GM21515 (cell line): Measurements from ENCODE around the gene INPP5A.

Source experiments
- ATAC-seq: cut with Tn5 transposase; IDR thresholded peaks from one replicate; pipeline ENCODE4 v1.9.1; 2021; ENCODE audit not compliant: unreplicated experiment

INPP5A gene

DNA sequence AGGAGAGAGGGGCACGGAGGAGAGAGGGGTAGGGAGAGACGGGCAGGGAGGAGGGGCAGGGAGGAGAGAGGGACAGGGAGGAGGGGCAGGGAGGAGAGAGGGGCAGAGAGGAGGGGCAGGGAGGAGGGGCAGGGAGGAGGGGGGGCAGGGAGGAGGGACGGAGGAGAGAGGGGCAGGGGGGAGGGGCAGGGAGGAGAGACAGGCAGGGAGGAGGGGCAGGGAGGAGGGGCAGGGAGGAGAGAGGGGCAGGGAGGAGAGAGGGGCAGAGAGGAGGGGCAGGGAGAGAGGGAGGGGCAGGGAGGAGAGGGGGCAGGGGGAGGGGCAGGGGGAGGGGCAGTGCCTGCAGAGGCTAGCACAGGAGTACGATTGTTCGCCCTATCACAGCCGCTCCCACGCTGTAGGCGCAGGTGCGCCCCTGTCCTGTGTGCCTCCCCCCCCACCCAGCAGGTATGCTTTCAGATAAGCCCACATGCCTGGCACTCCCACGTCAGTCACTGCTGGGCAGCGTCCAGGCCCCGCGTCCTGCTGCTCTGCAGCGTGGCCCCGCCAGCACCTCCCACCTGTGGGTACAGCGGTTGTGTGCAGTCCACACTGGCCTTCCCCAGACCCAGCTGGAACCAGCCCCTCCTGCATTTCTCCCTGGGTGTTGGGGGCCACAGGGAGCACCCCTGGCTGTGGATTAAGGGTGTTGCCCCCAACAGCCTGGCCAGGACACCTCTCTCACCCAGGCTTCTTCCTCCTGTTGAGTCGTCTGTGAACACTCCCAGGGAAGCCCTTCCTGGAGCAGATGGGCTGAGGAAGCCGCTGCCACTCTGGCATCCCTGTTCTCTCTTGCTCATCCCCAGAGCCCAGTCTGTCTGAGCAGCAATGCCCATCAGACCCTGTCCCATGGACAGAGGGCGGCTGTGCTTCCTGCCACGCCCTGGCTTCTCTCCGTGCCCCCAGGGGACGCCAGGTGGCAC is 237.6 kb downstream of the INPP5A start:
- no peak for ATAC-seq

DNA sequence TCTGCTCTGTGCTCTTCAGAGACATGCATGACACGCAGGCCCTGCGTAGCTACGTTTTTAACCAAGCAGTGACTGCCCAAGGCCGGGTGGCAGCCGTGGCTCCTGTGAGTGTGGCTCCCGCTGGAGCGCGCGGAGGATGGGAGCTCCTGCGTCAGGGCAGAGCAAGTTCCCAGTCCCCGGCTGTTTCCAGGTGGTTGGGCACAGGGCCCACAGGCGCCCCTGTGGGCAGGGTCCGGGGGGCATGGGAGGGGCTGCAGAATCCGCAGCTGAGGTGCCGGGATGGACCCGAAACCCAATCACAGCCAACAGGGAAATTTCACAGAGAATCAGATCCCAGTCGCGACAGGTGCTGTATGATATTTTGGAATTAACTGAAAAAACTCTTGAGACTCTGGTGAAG is 238.6 kb downstream of the INPP5A start:
- no peak for ATAC-seq

DNA sequence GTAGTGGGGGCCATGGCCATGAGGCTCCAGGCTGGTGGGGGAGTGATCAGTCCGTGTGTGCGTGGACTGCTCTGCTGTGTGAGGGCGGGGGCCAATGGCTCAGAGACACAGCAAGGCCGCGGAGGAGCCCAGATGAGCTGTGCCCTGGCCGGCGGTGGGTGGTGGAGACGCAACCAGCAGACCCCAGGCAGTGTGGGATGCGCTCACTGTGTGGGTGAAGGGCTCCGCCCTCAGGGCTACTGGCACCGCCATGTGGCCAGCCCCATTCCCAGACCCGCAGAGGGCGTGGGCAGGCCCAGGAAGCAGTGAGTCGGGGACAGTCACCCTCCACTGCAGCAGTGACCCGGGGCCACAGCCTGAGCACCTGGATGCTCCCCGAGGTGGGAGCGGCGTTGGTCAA is 239.2 kb downstream of the INPP5A start:
- no peak for ATAC-seq

DNA sequence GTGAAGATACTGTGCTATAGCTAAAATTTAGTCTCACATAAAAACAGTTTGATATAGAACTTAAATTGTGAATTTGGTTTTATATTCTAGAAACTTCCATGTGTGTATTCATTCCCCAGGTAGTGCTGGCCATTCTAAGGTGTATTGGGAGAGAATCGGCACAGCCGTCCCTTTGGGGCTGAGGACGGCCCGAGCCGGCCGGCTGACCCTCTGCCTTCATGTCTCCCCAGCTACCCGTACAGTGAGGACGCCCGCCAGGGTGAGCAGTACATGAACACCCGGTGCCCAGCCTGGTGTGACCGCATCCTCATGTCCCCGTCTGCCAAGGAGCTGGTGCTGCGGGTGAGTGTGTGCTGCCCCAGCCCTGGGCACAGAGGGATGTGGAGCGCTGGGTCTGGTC is 239.9 kb downstream of the INPP5A start:
- no peak for ATAC-seq

DNA sequence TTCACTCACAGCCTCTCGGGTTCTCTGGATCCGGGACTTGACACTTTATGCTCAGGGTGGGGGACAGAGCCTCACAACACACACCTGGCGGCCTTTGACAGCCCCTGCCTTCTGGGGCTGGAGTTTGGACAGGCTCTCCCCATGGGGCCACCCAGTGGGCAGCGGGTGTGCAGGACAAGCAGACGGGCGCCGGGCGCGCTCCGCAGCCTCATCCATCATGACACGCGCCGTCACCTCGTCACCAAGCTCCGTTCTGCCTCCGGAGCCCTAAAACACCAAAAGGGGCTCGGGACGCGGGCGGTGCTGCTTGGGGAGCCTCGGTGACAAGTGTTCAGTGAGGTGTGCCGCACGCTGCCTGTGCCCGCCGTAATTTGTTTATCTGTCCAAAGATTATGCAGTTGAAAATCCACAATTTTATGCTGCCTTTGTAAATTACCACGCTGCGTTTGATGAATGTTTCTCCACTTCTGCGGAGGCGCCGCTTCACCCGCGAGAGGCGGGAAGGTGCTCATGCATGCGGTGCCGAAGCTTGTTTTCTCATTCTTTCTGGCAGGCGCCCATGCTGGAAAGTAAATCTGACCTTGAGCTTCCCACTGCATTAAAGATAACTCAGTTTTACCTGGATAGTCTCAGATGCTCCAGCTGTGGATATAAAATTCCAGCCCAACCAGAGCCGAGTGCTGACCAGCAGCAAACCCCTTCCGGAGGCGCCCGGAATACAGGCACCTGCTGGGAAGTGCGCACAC is 242.1 kb downstream of the INPP5A start:
- no peak for ATAC-seq

DNA sequence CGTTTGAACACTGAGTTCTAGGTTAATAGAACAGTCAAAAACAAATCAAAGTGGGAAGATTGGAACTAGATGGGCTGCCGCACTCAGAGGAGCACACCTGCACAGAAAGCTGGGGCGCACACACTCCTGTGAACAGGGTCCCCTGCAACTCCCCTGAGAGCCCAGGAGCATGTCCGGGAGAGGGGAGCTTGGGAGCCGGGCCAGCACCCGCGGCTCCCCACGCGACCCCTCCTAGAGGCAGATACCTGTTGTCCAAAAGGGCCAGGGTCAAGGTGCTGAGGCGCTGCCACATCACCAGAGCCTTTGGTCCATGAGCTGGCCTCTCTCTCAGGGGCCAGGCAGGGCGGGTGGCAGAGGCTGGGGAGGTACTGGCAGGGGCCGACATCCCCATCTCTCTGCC is 242.8 kb downstream of the INPP5A start:
- ATAC-seq, result no peak

DNA sequence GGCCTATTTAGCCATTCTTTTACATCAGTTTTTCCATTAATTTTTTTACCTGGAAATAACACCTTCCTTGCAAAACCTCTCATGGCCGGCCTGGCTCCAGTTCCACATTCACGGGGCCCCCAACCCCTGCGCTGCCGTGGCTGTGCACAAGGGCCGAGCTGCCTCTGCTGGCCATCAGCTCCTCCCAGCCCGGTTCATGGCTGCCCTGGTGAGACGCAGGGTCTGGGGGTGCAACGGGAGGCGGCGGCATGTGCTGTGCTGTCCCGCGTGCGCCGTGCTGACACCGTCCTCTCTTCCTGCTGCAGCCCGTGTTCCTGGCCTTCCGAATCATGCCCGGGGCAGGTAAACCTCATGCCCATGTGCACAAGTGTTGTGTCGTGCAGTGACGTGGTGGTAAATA is 244.0 kb downstream of the INPP5A start:
- ATAC-seq, result no peak

DNA sequence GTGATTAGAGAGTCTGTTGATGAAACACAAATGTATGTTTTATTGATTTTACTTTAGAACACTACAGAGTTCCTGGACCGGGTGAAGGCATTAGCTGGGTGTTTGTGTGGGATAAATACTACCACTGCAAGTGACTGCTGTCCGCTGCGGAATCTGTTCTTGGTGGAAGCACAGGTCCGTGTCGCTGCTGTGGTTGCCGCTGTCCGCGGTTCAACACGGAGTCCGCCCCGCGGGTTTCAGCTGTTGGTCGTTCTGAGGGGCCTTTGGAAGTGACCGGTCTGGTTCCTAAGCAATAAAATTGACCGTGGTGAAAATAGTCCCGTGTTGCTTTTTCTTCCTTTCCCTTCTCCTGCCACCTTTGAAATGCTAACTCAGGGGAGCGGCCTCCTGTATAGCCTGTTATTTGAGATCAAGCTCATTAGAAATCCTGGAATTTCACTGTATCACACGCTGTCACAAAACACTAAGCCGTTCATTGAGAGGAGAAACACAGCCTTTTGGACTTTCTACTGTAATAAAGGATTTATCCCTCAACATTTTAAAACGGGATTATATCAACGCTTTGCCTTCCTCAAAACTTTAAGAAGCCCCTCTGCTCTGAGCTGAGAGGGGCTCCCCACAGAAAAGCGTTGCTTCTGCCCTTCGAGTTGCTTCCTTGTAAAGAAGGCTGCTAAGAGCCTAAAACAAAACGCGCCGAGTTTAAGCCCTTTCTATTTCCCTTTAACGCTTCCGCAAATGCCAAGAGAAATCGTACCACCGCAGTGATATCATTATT is 245.8 kb downstream of the INPP5A start:
- no peak for ATAC-seq

DNA sequence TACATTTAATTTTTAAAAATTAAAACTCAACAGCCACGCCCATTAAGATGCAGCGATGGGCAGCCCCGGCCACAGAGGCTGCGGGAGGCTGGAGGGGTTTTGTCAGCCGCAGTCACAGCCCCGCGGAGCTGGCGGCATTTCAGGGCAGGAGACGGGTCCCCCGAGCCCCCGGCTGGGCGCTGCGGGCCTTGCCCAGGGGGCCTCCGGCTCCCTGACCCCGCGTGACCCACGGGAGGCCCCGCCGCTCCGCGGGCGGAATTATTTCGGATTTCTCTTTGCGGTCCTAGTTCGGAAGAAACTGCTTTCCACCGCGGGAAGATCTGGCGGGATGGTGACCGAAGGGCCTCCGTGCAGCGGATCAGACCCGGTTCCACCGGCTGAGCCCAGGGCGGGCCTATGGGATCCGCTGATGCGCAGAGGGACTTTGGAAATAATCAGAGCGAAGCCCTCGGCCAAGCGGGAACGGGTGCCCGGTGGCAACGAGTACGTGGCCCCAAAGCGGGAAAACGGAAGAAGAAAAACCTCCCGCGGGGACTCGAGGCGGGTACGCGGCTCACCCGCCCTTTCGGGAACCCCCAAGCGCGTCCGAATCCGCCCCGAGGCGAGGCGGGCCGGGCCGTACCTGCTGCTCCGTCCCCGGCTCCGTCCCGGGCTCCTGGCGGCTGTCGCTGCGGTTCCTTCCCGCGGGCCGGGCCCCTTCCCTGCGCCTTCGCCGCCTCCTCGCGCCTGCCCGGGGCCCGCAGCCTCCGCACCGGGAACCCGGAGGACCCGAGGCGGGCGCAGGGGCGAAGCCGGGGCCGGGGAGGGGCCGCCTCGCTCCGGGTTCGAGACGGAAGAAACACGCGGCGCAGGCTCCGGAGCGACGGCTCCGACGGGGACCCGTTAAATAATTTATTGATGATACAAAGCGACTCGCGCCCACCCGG is 246.6 kb downstream of the INPP5A start:
- no peak for ATAC-seq

DNA sequence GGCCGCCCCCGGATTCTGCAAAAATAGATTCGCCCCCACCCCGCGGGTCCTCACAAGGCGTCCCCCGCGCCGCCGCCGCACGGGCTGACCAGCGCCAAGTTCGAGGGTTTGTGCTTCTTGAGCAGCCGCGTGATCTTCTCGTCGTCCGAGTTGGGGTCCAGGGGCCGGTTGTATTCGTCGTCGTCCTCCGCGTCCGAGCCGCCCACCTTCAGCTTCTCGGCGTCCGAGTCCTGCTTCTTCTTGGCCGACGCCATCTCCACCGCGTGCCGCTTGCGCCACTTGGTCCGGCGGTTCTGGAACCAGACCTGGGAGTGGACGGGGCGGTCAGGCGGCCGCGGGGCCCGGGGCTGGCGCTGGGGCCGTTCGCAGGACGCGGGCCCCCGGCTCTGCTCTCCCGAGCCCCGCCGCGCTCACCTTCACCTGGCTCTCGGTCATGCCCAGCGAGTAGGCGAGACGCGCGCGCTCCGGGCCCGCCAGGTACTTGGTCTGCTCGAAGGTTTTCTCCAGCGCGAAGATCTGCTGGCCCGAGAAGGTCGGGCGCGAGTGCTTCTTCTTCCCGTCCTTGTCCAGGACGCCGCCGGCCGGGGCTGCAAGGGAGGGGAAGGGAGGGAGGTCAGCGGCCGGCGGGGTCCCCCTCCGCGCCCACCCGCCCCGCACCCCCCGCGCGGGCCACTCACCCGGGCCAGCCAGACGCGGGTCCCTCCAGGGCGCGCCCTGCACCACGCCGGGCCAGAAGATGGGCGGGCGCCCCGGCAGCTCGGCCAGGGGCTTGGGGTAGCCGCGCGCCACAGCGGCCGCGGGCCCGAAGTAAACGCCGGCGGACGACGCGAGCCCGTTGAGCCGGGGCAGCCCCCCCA is 247.5 kb downstream of the INPP5A start:
- no peak for ATAC-seq

DNA sequence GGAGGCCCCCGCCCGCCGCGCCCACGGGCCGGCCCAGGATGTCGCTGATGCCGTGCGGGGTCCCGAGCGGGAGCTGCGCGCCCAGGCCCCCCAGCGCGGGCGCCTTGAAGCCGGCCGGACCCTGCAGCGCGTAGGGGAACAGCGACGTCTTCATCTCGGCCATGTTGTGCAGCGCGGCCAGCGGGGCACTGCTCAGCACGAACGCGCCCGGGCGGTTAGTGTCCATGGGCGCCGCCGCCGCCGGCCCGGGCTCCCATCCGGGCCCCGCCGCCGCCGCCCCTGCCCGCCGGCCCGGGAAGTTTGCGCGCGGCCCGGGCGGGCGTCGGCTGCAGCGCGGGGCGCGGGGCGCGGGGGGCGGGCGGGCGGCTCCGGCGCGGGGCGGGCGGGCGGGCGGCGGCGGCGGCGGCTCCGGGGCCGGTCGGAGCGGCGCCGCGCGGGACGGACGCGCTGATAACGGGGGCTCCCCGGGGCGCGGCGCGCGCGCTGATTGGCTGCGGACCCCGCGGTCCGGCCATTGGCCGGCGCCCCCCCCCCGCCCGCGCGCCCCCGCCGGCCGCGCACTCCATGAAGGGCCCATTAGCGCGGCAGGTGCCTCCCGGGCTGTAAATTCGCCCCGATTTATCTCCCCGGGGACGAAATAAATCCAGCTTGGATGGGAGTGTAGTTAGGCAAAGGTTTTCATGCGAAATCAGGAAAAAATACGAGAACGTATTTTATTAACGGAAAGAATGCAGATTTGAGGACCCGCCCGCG is 248.3 kb downstream of the INPP5A start, which contains the start of gene NKX6-2:
Gene NKX6-2, minus strand, starts transcription at position 425 of the 753 bp plus-strand sequence. Its CDS starts 199 bp downstream, at position 226.
- no peak for ATAC-seq

DNA sequence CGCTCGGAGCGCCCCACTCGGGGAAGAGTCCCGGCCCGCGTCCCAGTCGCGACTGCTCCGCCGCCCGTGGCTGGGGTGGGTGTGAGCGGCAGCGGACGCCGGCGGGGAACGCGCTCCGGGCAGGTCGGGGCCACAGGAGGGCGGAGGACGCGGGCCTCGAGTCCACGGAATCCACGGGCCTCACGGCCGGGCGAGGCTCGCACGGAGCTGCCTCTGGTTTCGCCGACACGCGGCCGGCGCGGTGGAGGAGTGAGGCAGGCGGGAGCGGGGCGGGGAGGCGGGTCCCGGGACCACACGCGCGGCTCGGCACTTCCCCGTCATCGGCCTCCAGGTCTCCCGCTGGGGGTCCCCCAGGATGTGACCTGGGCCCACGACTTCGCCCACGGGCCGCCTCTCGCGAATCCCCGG is 248.9 kb downstream of the INPP5A start:
- ATAC-seq, result no peak

DNA sequence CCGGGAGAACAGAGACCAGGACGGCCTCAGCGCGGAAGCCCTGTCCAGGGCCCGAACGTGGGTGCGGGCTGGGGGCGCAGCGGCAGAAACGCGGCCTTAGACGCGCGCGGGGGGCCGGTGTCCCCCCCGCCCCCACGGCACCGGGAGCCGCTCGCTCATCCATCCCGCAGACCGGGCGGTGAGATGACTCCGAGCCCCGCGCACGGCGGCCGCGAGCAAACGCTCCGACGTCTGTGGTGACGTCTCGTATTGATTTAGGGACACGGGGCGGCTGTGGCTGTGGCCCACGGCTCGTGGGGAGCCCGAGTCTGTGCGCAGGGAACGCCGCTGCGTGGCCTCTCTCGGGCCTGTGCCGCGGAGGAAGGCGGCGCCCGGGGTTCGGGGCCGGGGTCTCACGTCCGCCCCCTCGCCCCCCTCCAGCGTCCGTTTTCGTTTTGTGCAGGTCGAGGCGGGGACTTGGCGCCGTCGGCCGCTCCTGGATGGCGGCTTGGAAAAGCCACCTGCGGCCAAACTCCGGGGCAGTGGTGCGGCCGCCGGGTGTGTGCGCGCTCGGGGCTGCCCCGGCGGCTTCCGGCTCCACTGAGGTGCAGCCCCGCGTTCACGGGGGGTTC is 249.4 kb downstream of the INPP5A start:
- no peak for ATAC-seq

DNA sequence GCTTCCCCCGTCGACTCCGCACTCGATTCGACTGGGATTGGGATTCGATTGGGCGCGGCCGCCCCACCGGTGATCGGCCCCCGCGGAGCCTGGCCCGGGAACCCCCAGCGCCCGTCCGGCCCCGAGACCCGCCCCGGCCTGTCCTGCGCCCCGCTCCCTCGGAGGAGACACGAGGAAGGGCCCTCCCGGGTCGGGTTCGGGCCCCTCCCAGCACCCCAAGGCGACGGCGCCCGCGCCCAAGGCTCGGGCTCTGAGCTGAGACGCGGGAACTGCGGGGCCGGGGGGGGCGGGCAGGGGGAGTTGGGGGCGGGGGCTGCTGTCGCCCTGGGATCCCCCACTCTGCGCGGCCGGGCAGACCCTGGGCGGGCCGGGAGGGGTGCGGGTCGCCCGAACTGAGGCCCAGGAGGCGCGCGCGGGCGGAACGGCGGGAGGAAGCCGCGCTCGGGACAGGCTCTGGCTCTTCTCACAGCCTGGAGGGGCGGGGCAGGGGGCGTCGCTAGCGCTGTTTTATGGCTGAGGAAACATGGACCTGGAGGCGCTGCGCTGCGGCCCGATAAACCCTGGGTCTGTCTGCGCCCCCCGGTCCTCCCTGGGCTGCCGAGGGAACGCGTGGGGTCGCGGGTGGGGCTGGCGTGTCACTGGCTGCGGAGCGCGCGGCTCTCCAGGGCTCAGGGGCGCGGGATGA is 250.1 kb downstream of the INPP5A start:
- no peak for ATAC-seq

DNA sequence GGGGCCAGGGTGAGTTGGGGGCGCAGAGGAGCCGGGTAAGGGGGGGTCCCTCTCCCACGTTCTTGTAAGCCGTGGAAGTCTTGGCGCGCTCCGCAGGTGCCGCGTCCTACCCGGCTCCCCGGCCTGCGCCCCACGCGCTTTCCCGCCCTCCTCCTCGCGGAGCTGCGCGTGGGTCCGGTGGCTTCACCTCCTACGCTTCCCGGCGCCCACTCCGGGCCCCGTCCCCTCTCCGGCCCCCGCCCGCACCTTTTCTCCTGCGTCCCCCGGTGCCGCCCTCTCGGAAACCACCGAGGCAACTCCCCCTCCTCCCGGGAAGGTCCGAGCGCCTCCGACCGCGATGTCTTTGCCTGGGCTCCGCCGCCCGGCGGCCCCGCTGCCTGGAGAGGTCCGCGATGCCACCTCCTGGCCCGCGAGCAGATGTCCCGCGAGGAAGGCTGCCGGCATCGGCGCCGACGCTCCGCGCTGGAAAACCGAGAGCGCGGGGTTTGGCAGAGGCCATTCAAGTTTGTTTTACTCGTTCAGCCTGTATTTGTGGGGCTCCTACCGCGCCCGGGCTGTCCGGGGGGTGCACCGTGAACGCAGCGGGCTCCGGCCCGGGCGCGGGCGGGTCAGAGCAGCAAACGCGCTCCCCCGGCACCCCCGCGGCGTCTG is 250.7 kb downstream of the INPP5A start:
- ATAC-seq, result no peak

DNA sequence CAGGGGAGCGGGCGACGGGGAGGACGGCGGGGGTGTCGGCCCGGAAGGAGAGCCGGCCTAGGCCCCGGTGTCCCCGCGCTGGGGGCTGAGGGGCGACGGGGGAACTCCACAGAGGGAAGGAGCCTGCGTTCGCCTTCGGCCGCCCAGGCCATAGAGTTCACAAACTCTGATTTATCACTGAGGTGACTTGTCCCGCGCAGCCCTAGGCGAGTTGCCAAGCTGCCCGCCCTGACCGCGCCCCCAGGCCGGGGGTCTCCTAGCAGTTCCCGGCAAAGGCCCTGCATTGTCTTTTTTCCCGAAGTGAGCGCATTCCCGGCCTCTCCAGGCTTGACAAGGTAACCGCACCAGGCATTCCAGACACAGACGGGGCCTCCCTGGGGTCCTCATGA is 251.2 kb downstream of the INPP5A start:
- ATAC-seq, result no peak

DNA sequence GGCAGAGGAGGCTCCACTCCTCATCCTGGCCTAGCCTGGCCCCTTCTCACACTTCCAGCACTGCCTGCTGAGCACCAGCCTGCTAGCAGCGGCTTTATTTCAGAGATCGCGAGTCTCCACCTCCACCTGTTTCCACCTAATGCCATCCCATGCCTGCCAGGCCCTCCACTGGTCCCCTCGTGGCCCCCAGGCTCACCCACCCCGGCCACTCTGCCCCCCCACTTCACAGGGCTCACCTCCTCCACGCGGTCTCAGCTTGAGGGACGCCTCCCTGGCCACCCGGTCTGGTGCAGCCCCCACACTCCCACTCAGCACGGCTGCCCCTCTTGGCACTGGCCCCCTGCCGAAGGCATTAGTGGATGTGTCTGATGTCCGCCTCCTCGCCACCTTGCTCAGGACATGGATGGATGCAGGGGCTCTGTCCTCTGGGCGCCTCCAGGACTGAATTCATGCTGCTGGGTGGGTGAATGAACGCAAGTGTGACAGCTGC is 252.1 kb downstream of the INPP5A start:
- no peak for ATAC-seq
